ENCODE results near the gene CYBA.

Gene CYBA

GRCh38 chr16:88624977-88625576, 25.8 kb downstream of the CYBA start:
- 0 out of 22 replicates have a peak overlapping the region, but pooled peaks of 1 of the 11 experiments have one; percentile 26 for H3K27ac ChIP-seq
- peaks cover 21 to 69% (median 57%) of the 10 kb centered on the region in 10 experiments for H3K4me1 ChIP-seq
- H3K9me3 ChIP-seq (replicated peaks in 1 of 11) = no peaks in the 10 kb centered on the region
- H3K9ac ChIP-seq = peak overlapping the region in 3 of 11 experiments; percentile 24 to 44 (median 35); a peak in 4 of 22 replicates
- H3K4me2 ChIP-seq = peak overlapping the region in 5 of 11 experiments; percentile 36 to 56 (median 44); a peak in 9 of 22 replicates
- no peaks in the 10 kb centered on the region for H3K27me3 ChIP-seq
- H3K36me3 ChIP-seq = peaks cover 67 to 98% (median 85%) of the 10 kb centered on the region in 11 experiments
- H3K4me3 ChIP-seq = no peak overlapping the region
- no peak for TF ChIP-seq Cebpa-rat (IDR thresholded peaks at IDR 0.05)
- peaks cover 6 to 65% (median 28%) of the 10 kb centered on the region in 11 experiments; a peak in 20 of 22 replicates for H4K20me1 ChIP-seq

GRCh38 chr16:88624481-88624880, 26.4 kb downstream of the CYBA start:
- H3K36me3 ChIP-seq = peaks cover 67 to 98% (median 85%) of the 10 kb centered on the region in 11 experiments
- no peak overlapping the region for H3K4me3 ChIP-seq
- H3K9me3 ChIP-seq (replicated peaks in 1 of 11) = no peaks in the 10 kb centered on the region
- no peak for TF ChIP-seq Cebpa-rat (IDR thresholded peaks at IDR 0.05)
- peaks cover 21 to 69% (median 57%) of the 10 kb centered on the region in 10 experiments for H3K4me1 ChIP-seq
- H3K27ac ChIP-seq = 0 out of 22 replicates have a peak overlapping the region, but pooled peaks of 2 of the 11 experiments have one; percentile 26 to 32
- H4K20me1 ChIP-seq = peaks cover 9 to 65% (median 34%) of the 10 kb centered on the region in 11 experiments; a peak in 21 of 22 replicates
- H3K9ac ChIP-seq = peak overlapping the region in 5 of 11 experiments; percentile 1 to 44 (median 32); a peak in 6 of 22 replicates
- no peaks in the 10 kb centered on the region for H3K27me3 ChIP-seq
- peak overlapping the region in 5 of 11 experiments; percentile 36 to 56 (median 44); a peak in 7 of 22 replicates for H3K4me2 ChIP-seq

- Histone ChIP-seq H3K9ac (peak overlapping the region in 5 of 11 experiments; percentile 1 to 44 (median 32); a peak in 4 of 22 replicates), H3K4me2 (peak overlapping the region in 4 of 11 experiments; percentile 36 to 56 (median 46); a peak in 3 of 22 replicates), H3K9me3 (replicated peaks in 1 of 11) (no peaks in the 10 kb centered on the region), H3K36me3 (peaks cover 71 to 99% (median 87%) of the 10 kb centered on the region in 11 experiments), H4K20me1 (peaks cover 14 to 71% (median 40%) of the 10 kb centered on the region in 11 experiments; a peak in 21 of 22 replicates), H3K27ac (0 out of 22 replicates have a peak overlapping the region, but pooled peaks of 1 of the 11 experiments have one; percentile 26), H3K27me3 (no peaks in the 10 kb centered on the region), H3K4me3 (no peak overlapping the region), H3K4me1 (peaks cover 19 to 67% (median 55%) of the 10 kb centered on the region in 10 experiments)
- TF ChIP-seq Cebpa-rat (IDR thresholded peaks at IDR 0.05) = no peak
Measured at GRCh38 chr16:88623858-88624257, 27.0 kb downstream of the CYBA start.

GRCh38 chr16:88622866-88623265, 28.0 kb downstream of the CYBA start:
- Histone ChIP-seq H3K4me2 (no peak overlapping the region), H4K20me1 (peaks cover 24 to 81% (median 50%) of the 10 kb centered on the region in 11 experiments; a peak in 21 of 22 replicates), H3K9me3 (replicated peaks in 1 of 11) (no peaks in the 10 kb centered on the region), H3K27ac (no peak overlapping the region), H3K27me3 (no peaks in the 10 kb centered on the region), H3K4me3 (no peak overlapping the region), H3K9ac (no peak overlapping the region), H3K4me1 (peaks cover 14 to 57% (median 47%) of the 10 kb centered on the region in 10 experiments), H3K36me3 (peaks cover 81 to 99% (median 96%) of the 10 kb centered on the region in 11 experiments)
- TF ChIP-seq Cebpa-rat (IDR thresholded peaks at IDR 0.05) = no peak

- H3K27ac ChIP-seq = no peak overlapping the region
- no peaks in the 10 kb centered on the region for H3K9me3 ChIP-seq (replicated peaks in 1 of 11)
- no peak overlapping the region for H3K9ac ChIP-seq
- peaks cover 7 to 50% (median 39%) of the 10 kb centered on the region in 10 experiments; a peak in 19 of 20 replicates for H3K4me1 ChIP-seq
- no peak overlapping the region for H3K4me2 ChIP-seq
- no peak overlapping the region for H3K4me3 ChIP-seq
- H3K36me3 ChIP-seq = peaks cover 87 to 100% (median 97%) of the 10 kb centered on the region in 11 experiments
- TF ChIP-seq Cebpa-rat (IDR thresholded peaks at IDR 0.05) = no peak
- peaks cover 32 to 86% (median 58%) of the 10 kb centered on the region in 11 experiments; a peak in 21 of 22 replicates for H4K20me1 ChIP-seq
- H3K27me3 ChIP-seq = no peaks in the 10 kb centered on the region
Measured at GRCh38 chr16:88622125-88622524, 28.7 kb downstream of the CYBA start.

GRCh38 chr16:88619859-88620815, 30.7 kb downstream of the CYBA start:
- no peak for TF ChIP-seq Cebpa-rat (IDR thresholded peaks at IDR 0.05)
- Histone ChIP-seq H3K4me1 (peaks cover 14 to 50% (median 44%) of the 10 kb centered on the region in 10 experiments), H3K4me3 (no peak overlapping the region), H4K20me1 (peaks cover 52 to 100% (median 75%) of the 10 kb centered on the region in 11 experiments; a peak in 21 of 22 replicates), H3K27ac (no peak overlapping the region; a peak in 2 of 22 replicates), H3K4me2 (peak overlapping the region in 8 of 11 experiments; percentile 5 to 49 (median 37); a peak in 13 of 22 replicates), H3K36me3 (peaks cover 80 to 100% (median 98%) of the 10 kb centered on the region in 11 experiments), H3K9ac (0 out of 22 replicates have a peak overlapping the region, but pooled peaks of 3 of the 11 experiments have one; percentile 4 to 54 (median 15)), H3K9me3 (replicated peaks in 1 of 11) (no peaks in the 10 kb centered on the region), H3K27me3 (no peaks in the 10 kb centered on the region)

- peaks cover 71 to 98% (median 91%) of the 10 kb centered on the region in 11 experiments for H3K36me3 ChIP-seq
Measured at GRCh38 chr16:88618956-88619667, 31.7 kb downstream of the CYBA start.

More at GRCh38 chr16:88618956-88619667, 31.7 kb downstream of the CYBA start:
- peaks cover 62 to 100% (median 76%) of the 10 kb centered on the region in 11 experiments; a peak in 21 of 22 replicates for H4K20me1 ChIP-seq
- no peak overlapping the region for H3K4me3 ChIP-seq
- peak overlapping the region in 3 of 11 experiments; percentile 15 to 28 (median 15); a peak in 2 of 22 replicates for H3K9ac ChIP-seq
- H3K9me3 ChIP-seq (replicated peaks in 1 of 11) = no peaks in the 10 kb centered on the region
- no peak for TF ChIP-seq Cebpa-rat (IDR thresholded peaks at IDR 0.05)
- peak overlapping the region in 7 of 11 experiments; percentile 5 to 49 (median 38); a peak in 9 of 22 replicates for H3K4me2 ChIP-seq
- H3K4me1 ChIP-seq = peaks cover 24 to 50% (median 46%) of the 10 kb centered on the region in 10 experiments
- H3K27ac ChIP-seq = peak overlapping the region in 1 of 11 experiments; percentile 18; a peak in 2 of 22 replicates
- H3K27me3 ChIP-seq = no peaks in the 10 kb centered on the region

All from BLaER1 treated with 17β-estradiol and CSF1 and Interleukin-3, amounts not matched to agents 10 nM and 100 nM (cell line).